Right atrium auricular region (tissue), 2 donors: Measurements from ENCODE around the gene ULK4. TPM values are rescaled to one million over a fixed set of nuclear protein-coding genes. Genes with fewer than 3 reads are reported as not detected.
"Not testable (repeated sequence)": the region's sequence is repeated elsewhere in the genome, so short reads cannot be mapped to it uniquely, and the experiment has no call there.

Experiments used
- DNase-seq: peaks from one replicate; pipeline ENCODE4 v3.0.0-alpha.2; 2019; ENCODE audit warnings: low spot score
- H3K27ac ChIP-seq, 2 donors: fragments of 200-600 bp; sonication (generic); 1 replicate in 1 of 2; 2 replicates in 1 of 2; pipeline ENCODE4 v1.5.1; 2016 to 2019
- H3K27me3 ChIP-seq, 2 donors: fragments of 200-600 bp; sonication (generic); one replicate each; pipeline versions ENCODE4 v1.5.1 to v1.6.0; 2017 to 2019
- H3K36me3 ChIP-seq: fragments of 200-600 bp; sonication (generic); one replicate; pipeline ENCODE4 v1.5.1; 2016
- H3K4me1 ChIP-seq, 2 donors: fragments of 200-600 bp; sonication (generic); one replicate each; pipeline versions ENCODE4 v1.5.1 to v1.6.0; 2017 to 2019
- H3K4me3 ChIP-seq, 2 donors: fragments of 200-600 bp; sonication (generic); 1 replicate in 1 of 2; 2 replicates in 1 of 2; pipeline ENCODE4 v1.5.1; 2017 to 2019; ENCODE audit warnings: mild to moderate bottlenecking in 1 of 2, moderate library complexity in 1 of 2
- H3K9me3 ChIP-seq, 2 donors: fragments of 200-600 bp; sonication (generic); one replicate each; pipeline ENCODE4 v1.5.1; 2019
- CTCF ChIP-seq, 2 donors: fragments of 200-600 bp; sonication (generic); IDR thresholded peaks; one replicate each; pipeline ENCODE4 v1.5.1; 2019; ENCODE audit warnings: antibody characterized with exemption in 2 of 2
- total RNA-seq, 2 donors: library from RNA; depleted of rRNA; stranded (reverse); fragments of >200 nt; gene quantifications; one replicate each; pipeline ENCODE4 v1.1.0, GENCODE V29; 2016

ULK4 gene
- total RNA-seq, 2 donors from 2014 or later = 7.1 to 10.1 TPM

GRCh38 chr3:41290736-41291135 is 671.2 kb downstream of the ULK4 start:
- Histone ChIP-seq H3K9me3 (no peaks in the 10 kb centered on the region), H3K27me3 (no peaks in the 10 kb centered on the region), H3K27ac (no peak overlapping the region), H3K4me3 (no peak overlapping the region), H3K36me3 (no peaks in the 10 kb centered on the region), H3K4me1 (peaks cover 0 to 4% of the 10 kb centered on the region in 2 donors)
- no peak for TF ChIP-seq CTCF (IDR thresholded peaks at IDR 0.05)
- DNase-seq = no peak

GRCh38 chr3:41290306-41290705 is 671.6 kb downstream of the ULK4 start:
- H3K4me1 ChIP-seq = peaks cover 0 to 4% of the 10 kb centered on the region in 2 donors
- no peak for TF ChIP-seq CTCF (IDR thresholded peaks at IDR 0.05)
- no peaks in the 10 kb centered on the region for H3K9me3 ChIP-seq
- H3K4me3 ChIP-seq = no peak overlapping the region
- H3K36me3 ChIP-seq = no peaks in the 10 kb centered on the region
- H3K27me3 ChIP-seq = no peaks in the 10 kb centered on the region
- no peak for DNase-seq
- no peak overlapping the region for H3K27ac ChIP-seq

GRCh38 chr3:41288785-41289184 is 673.1 kb downstream of the ULK4 start:
- H3K4me3 ChIP-seq = no peak overlapping the region
- H3K4me1 ChIP-seq = peaks cover 0 to 4% of the 10 kb centered on the region in 2 donors
- no peaks in the 10 kb centered on the region for H3K27me3 ChIP-seq
- DNase-seq = no peak
- no peak overlapping the region for H3K27ac ChIP-seq
- no peaks in the 10 kb centered on the region for H3K36me3 ChIP-seq
- H3K9me3 ChIP-seq = no peaks in the 10 kb centered on the region
- no peak for TF ChIP-seq CTCF (IDR thresholded peaks at IDR 0.05)

GRCh38 chr3:41286305-41286704 is 675.6 kb downstream of the ULK4 start:
- Histone ChIP-seq H3K9me3 (no peaks in the 10 kb centered on the region), H3K4me1 (peaks cover 0 to 4% of the 10 kb centered on the region in 2 donors), H3K36me3 (no peaks in the 10 kb centered on the region), H3K27me3 (no peaks in the 10 kb centered on the region), H3K27ac (no peak overlapping the region), H3K4me3 (no peak overlapping the region)
- TF ChIP-seq CTCF (IDR thresholded peaks at IDR 0.05) = no peak
- no peak for DNase-seq

GRCh38 chr3:41284934-41285333 is 677.0 kb downstream of the ULK4 start:
- H3K36me3 ChIP-seq, H3K9me3 ChIP-seq, H3K4me1 ChIP-seq, DNase-seq, H3K4me3 ChIP-seq, H3K27me3 ChIP-seq, H3K27ac ChIP-seq: not testable (repeated sequence)

- Histone ChIP-seq H3K4me3 (no peak overlapping the region), H3K9me3 (peaks cover 0 to 2% of the 10 kb centered on the region in 2 donors), H3K36me3 (no peaks in the 10 kb centered on the region), H3K27me3 (no peaks in the 10 kb centered on the region), H3K4me1 (no peaks in the 10 kb centered on the region), H3K27ac (no peak overlapping the region)
- no peak for TF ChIP-seq CTCF (IDR thresholded peaks at IDR 0.05)
- DNase-seq = no peak
Measured at GRCh38 chr3:41277790-41278465, 684.0 kb downstream of the ULK4 start.
